Endodermal cell (in vitro differentiated cells): Measurements from ENCODE around the gene ELAVL1. TPM values are rescaled to one million over a fixed set of nuclear protein-coding genes. Genes with fewer than 3 reads are reported as not detected.

Experiments
- DNase-seq: peaks from one replicate; pipeline ENCODE4 v3.0.0-alpha.2; 2017
- H3K27ac ChIP-seq: 2 replicates; pipeline ENCODE4 v1.5.1; 2013; ENCODE audit warnings: mild to moderate bottlenecking, low read depth, low read length, moderate library complexity
- H3K27me3 ChIP-seq: 2 replicates; pipeline ENCODE4 v1.6.1; 2013; ENCODE audit warnings: mild to moderate bottlenecking, low read length, moderate library complexity; ENCODE audit not compliant: insufficient read depth, control insufficient read depth, poor library complexity, severe bottlenecking
- H3K36me3 ChIP-seq: 2 replicates; pipeline ENCODE4 v1.7.0; 2013; ENCODE audit warnings: mild to moderate bottlenecking, low read length, moderate library complexity; ENCODE audit not compliant: control insufficient read depth, insufficient read depth
- H3K4me1 ChIP-seq: one replicate; pipeline ENCODE4 v1.7.0; 2013; ENCODE audit warnings: low read length; ENCODE audit not compliant: control insufficient read depth, insufficient read depth
- H3K4me3 ChIP-seq: 2 replicates; pipeline ENCODE4 v1.5.1; 2013; ENCODE audit warnings: mild to moderate bottlenecking, low read length, moderate library complexity
- H3K9ac ChIP-seq: 2 replicates; pipeline ENCODE4 v1.6.1; 2013; ENCODE audit warnings: mild to moderate bottlenecking, low read length, moderate library complexity; ENCODE audit not compliant: poor library complexity, severe bottlenecking; ENCODE audit errors: extremely low read depth
- H3K9me3 ChIP-seq: 2 replicates; pipeline ENCODE4 v1.6.1; 2013; ENCODE audit warnings: mild to moderate bottlenecking, low read length, moderate library complexity; ENCODE audit not compliant: control insufficient read depth
- H3K27ac Mint-ChIP-seq: 2 replicates; pipeline ENCODE4 v1.8.0; 2020; ENCODE audit warnings: mixed read lengths
- H3K27me3 Mint-ChIP-seq: 2 replicates; pipeline ENCODE4 v1.8.0; 2021; ENCODE audit warnings: mild to moderate bottlenecking, mixed read lengths; ENCODE audit not compliant: insufficient read depth
- H3K36me3 Mint-ChIP-seq: 2 replicates; pipeline ENCODE4 v1.8.0; 2020; ENCODE audit warnings: low read depth, mixed read lengths
- H3K4me1 Mint-ChIP-seq: 2 replicates; pipeline ENCODE4 v1.8.0; 2020; ENCODE audit warnings: mixed read lengths
- H3K4me3 Mint-ChIP-seq: 2 replicates; pipeline ENCODE4 v1.8.0; 2020; ENCODE audit warnings: mild to moderate bottlenecking, moderate library complexity, mixed read lengths
- H3K9me3 Mint-ChIP-seq: 2 replicates; pipeline ENCODE4 v1.8.0; 2020; ENCODE audit warnings: mild to moderate bottlenecking, mixed read lengths
- CTCF ChIP-seq: fragments of 200-600 bp; sonication (generic); conservative IDR thresholded peaks from 2 replicates; pipeline ENCODE4 v1.5.0; 2021; ENCODE audit warnings: antibody characterized with exemption, mild to moderate bottlenecking
- WGBS, 2 experiments: methylation state at CpG; one replicate each; pipeline versions ENCODE4 v1.1.5 to v1.1.7; 2013; ENCODE audit warnings: missing lambda C conversion rate in 2 of 2, mixed read lengths in 1 of 2; ENCODE audit not compliant: insufficient coverage in 1 of 2, insufficient read length in 1 of 2; 5-methylcytosine and 5-hydroxymethylcytosine counted together
- total RNA-seq, 2 donors: library from RNA; stranded (reverse); fragmentation: NEBNext Ultra II Directional in 1 of 2; extraction: Animal tissue kit (Norgen Biotek cat#: 25700) in 1 of 2; gene quantifications; 2 replicates in 1 of 2; 3 replicates in 1 of 2; pipeline ENCODE4 v1.2.1, GENCODE V29; 2021

The ELAVL1 gene
- total RNA-seq, 2 donors from 2014 or later = 123 to 149 TPM

- H3K27ac Mint-ChIP-seq = no peak overlapping the region
- H3K36me3 ChIP-seq = no peaks in the 10 kb centered on the region
- H3K9me3 Mint-ChIP-seq = no peaks in the 10 kb centered on the region
- H3K27me3 Mint-ChIP-seq = no peaks in the 10 kb centered on the region
- H3K4me1 Mint-ChIP-seq = peaks cover 3% of the 10 kb centered on the region
- no peaks in the 10 kb centered on the region for H3K4me1 ChIP-seq
- H3K4me3 Mint-ChIP-seq = no peak overlapping the region
- DNase-seq = no peak
- H3K4me3 ChIP-seq = no peak overlapping the region
- H3K36me3 Mint-ChIP-seq = no peaks in the 10 kb centered on the region
- no peak overlapping the region for H3K27ac ChIP-seq
- 96 to 97% methylated on average over 4 of the region's 4 CpGs for WGBS, 2 experiments
- peaks cover 5% of the 10 kb centered on the region for H3K9me3 ChIP-seq
- no peak overlapping the region for H3K9ac ChIP-seq
- no peaks in the 10 kb centered on the region for H3K27me3 ChIP-seq
- TF ChIP-seq CTCF = no peak
Measured at GRCh38 chr19:7947939-7948338, 57.5 kb downstream of the ELAVL1 start.

GRCh38 chr19:7944177-7944761 is 61.2 kb downstream of the ELAVL1 start:
- peak; percentile 95 for DNase-seq
- Mint-ChIP-seq H3K36me3 (peaks cover 10% of the 10 kb centered on the region), H3K4me1 (peaks cover 3% of the 10 kb centered on the region), H3K9me3 (no peaks in the 10 kb centered on the region), H3K27me3 (no peaks in the 10 kb centered on the region), H3K4me3 (peak overlapping the region; percentile 91), H3K27ac (peak overlapping the region; percentile 99)
- Histone ChIP-seq H3K9ac (peak overlapping the region; percentile 98), H3K27me3 (no peaks in the 10 kb centered on the region), H3K4me1 (no peaks in the 10 kb centered on the region), H3K27ac (peak overlapping the region; percentile 98), H3K4me3 (peak overlapping the region; percentile 86), H3K9me3 (peaks cover 5% of the 10 kb centered on the region), H3K36me3 (peaks cover 11% of the 10 kb centered on the region)
- TF ChIP-seq CTCF = peak; percentile 96
- WGBS, 2 experiments = 32 to 38% methylated on average over 15 to 18 of the region's 18 CpGs

GRCh38 chr19:7943444-7944176 is 61.8 kb downstream of the ELAVL1 start, which contains the start of gene TIMM44:
TSS of gene TIMM44 (minus strand) at chr19:7943666. CDS start at chr19:7943651, 15 bp downstream.
- Histone ChIP-seq H3K4me1 (no peaks in the 10 kb centered on the region), H3K36me3 (peaks cover 16% of the 10 kb centered on the region), H3K9ac (peak within 1 kb of the TSS; percentile 98), H3K27ac (peak within 1 kb of the TSS; percentile 98), H3K9me3 (peaks cover 5% of the 10 kb centered on the region), H3K27me3 (no peaks in the 10 kb centered on the region), H3K4me3 (peak within 1 kb of the TSS; percentile 86)
- peak; percentile 99 for DNase-seq
- Mint-ChIP-seq H3K4me1 (peaks cover 3% of the 10 kb centered on the region), H3K27ac (peak within 1 kb of the TSS; percentile 99), H3K27me3 (no peaks in the 10 kb centered on the region), H3K36me3 (peaks cover 14% of the 10 kb centered on the region), H3K4me3 (peak within 1 kb of the TSS; percentile 91), H3K9me3 (no peaks in the 10 kb centered on the region)
- whole genome bisulfite sequencing, 2 experiments = 0% methylated on average over 38 to 56 of the region's 56 CpGs
- no peak for TF ChIP-seq CTCF
